ENCODE data around the gene ARSI.

The ARSI gene

GRCh38 chr5:150325426-150325825, 22.7 kb upstream of the ARSI start:
- DNase-seq = no peak

DNA sequence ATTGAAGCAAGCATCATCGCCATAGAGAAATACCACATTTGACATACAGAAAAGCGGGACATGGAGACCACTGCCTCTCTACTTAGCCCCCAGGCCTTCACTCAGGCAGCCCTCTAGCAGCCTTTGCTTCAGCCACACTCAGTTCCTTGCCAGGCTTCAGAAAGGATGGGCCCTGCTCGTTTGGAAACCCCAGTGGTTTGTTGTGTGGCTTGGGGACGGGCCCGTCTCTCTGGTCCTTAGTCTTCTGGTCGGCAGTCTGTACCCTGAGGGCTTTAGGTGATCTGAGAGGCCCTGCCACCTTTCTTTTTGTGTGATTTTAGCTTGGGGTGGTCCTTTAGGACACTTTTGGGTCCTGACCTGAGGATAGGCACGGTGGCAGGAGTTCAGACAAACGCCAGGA, 21.1 kb upstream of the ARSI start:
- no peak for DNase-seq

GRCh38 chr5:150323092-150323491, 20.4 kb upstream of the ARSI start:
- DNase-seq = no peak

DNA sequence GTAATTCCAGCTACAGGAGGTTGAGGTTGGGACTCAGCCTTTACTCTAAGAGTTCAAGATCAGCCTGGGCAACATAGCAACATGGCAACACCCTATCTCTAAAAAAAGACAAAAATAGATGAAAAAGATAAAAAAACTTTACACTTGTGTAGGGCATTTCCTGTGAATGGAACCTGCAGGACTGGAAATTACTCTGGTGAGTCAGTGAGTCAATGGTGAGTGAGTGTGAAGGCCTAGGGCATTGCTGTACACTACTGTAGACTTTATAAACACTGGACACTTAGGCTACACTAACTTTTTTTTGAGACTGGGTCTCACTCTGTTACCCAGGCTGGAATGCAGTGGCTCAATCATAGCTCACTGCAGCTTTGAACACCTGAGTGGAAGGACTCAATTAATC, 19.5 kb upstream of the ARSI start:
- DNase-seq = no peak

GRCh38 chr5:150321784-150322183, 19.1 kb upstream of the ARSI start:
- no peak for DNase-seq

DNA sequence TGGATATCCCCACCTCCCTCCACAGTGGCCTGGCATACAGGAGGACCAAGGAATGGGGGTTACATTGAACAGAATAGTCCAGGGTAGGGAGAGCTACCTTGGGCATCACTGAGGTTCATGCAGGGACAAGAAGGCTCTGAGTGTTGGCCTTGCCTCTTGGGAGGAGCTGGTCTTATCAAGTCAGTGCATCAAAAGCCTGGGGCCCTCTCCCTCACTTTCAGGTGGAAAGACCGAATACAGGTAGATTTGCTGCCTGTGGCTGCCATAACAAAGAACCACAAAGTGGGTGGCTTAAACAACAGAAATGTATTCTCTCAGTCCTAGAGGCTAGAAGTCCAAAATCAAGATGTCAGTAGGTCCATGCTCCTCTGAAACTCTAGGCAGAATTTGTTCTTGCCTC, 18.5 kb upstream of the ARSI start:
- DNase-seq = no peak

- DNase-seq = no peak
Observed at GRCh38 chr5:150320044-150320613, 17.4 kb upstream of the ARSI start.

DNA sequence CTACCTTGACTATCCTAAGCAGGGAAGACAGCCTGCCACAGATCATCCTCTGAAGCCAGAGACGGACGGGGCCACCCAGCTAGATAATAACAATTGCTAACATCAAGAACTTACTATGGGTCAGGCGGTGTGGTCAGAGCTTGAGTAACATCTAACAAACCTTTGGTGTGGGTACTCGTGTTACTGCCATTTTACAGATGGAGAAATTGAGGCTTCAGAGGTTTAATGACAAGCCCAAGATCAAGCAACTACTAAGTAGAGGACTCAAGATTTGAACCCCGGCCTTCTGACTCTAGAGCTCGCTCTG, 16.7 kb upstream of the ARSI start:
- DNase-seq = no peak

- DNase-seq = no peak
Observed at GRCh38 chr5:150318613-150319483, 16.1 kb upstream of the ARSI start.

- DNase-seq = no peak
Observed at GRCh38 chr5:150317048-150318003, 14.6 kb upstream of the ARSI start.

- no peak for DNase-seq
Observed at GRCh38 chr5:150316320-150316719, 13.6 kb upstream of the ARSI start.

DNA sequence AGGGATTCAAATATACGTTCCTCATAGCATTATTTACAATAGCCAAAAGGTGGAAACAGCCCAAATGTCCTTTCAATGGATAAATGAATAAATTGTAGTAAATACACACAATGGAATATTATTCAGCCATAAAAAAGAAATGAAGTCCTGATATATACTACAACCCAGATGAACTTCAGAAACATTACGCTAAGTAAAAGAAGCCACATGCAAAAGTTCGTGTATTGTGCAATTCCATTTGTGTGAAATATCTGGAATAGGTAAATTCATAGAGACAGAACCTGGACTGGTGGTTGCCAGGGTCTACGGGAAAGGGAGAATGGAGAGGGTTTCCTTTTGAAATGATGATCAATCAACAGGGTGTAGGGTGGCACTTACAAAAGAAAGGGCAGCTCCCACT, 12.5 kb upstream of the ARSI start:
- no peak for DNase-seq

- no peak for DNase-seq
Observed at GRCh38 chr5:150313921-150314716, 11.4 kb upstream of the ARSI start.

DNA sequence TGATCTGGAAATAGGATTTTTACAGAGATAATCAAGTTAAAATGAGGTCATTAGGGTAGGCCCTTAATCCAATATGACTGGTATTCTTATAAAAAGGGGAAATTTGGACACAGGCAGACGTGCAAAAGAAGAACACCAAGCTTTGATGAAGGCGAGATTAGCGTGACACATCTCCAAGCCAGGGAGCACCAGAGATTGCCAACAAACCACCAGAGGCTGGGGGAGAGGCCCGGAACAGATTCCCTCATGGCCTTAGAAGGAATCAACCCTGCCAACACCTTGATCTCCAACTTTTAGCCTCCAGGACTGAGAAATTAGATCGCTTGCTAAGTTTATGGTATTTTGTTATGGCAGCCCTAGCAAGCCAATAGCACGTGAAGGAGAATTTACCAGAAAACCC, 10.8 kb upstream of the ARSI start:
- no peak for DNase-seq

DNA sequence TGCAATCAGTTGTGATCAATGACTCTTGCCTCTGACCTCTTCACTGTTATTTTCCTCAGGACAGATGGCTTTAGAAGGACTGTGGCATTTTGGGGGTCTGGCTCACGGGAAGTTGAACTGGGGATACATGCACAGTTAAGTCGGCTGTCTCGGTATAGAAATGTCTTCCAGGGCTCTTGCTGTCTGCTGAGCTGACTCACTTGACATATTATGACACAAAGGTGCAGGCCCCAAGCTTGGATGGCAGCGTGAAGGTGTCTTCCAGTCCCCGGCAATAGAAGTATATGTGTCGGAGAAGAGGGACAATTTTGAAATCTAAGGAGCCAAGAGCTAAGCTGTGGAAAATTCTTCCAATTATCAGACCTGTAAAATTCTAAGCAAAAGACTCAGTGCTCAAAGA, 9.8 kb upstream of the ARSI start:
- DNase-seq = no peak

GRCh38 chr5:150311015-150311692, 8.4 kb upstream of the ARSI start:
- DNase-seq = no peak

GRCh38 chr5:150310246-150310645, 7.5 kb upstream of the ARSI start:
- no peak for DNase-seq

- no peak for DNase-seq
Observed at GRCh38 chr5:150309886-150310239, 7.2 kb upstream of the ARSI start.

GRCh38 chr5:150309101-150309885, 6.6 kb upstream of the ARSI start:
- DNase-seq = no peak

DNA sequence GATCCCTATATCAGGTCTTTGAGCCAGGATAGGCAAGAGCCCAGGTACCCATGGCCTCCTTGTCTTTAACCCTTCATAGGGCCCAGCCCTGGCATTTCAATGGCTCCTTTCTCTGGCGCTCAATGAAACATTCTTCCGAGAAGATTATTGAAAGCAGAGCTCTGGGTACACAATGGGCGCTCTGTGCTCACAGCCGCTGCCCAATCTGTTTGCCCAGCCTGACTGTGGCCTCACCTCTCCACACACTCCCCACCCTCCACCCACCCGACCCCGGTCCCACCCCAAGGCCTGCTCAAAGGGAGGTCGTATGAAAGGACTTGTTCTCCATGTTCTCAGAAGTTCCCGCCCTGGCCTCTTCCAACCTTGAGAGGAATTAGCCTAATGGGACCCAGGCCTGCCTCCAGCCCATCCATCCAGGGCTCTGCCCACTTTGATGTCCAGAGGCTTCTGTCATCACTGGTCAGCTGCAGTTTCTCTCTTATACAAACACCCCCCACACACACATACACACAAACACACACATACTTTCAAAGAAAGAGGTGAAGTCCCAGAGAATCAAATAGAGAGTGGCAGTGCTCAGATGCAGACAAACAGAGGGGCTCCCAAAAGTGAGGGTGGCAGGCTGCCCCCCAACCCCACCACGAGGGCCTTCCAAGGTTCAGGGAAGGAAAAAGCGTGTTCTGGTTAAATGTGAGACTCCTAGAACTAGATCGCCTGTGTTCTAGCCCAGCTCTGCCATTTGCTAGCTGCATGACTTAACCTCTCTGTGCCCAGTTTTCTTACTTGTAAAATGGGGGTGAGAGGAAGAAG, 5.1 kb upstream of the ARSI start:
- DNase-seq = no peak

GRCh38 chr5:150306775-150307174, 4.1 kb upstream of the ARSI start:
- no peak for DNase-seq

Data from NCI-H510A treated with DMSO at 0.1 percent for 48 hours (cell line).